ENCODE data around the gene ANKH.

ANKH gene

GRCh38 chr5:14729448-14730385 lies 141.9 kb downstream of the ANKH start:
- DNase-seq: no peak

DNA sequence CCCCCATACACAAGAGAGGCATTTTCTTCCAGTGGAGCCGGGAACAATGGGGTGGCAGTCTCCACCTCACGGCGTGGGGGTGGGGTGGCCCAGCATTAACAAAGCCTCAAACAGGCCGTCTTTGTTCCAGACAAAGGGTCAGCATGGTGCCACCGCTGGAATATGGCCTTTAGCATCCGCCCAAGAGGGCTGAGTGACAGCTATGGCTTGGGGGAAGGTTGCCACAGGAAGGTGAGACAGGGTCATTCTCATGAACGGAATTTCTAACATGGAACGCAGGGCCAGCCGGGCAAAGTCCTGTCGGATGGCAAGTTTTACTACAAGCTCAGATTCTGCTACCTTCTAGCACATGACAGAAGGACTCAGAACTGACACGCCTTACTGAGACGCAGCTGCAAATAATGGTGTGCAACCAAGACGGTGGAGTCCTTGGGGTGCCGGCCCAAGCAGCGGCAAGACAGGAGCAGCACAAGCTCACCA lies 143.1 kb downstream of the ANKH start:
- DNase-seq: no peak

DNA sequence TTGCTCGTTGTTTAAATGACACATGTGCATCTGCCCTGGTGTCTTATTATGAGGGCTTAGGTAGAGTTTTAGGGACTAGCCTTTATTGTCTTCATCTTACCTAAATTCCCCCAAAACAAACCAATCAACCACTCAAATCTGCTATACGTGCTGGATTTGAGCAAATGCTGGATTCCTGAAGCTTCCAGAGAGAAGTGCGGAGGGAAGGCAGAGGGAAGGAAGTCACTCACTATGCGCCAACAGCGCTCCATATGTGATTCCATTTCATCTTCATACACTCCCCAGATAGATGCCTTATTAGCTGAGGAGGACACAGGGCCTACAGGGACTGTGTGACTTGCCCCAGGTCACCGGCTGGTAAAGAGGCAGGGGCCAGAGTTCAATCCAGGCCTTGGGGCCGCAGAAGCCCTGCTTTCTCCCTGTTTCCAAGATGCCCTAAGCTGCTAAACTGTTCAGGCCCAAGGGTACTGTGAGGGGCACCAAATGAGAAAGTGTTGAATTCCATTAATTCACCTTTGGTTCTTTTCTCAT lies 143.6 kb downstream of the ANKH start:
- no peak for DNase-seq

- peak; percentile 24 to 64 (median 56) for DNase-seq
These were observed 144.1 kb downstream of the ANKH start for GRCh38 chr5:14727428-14727865.

GRCh38 chr5:14726066-14726838 lies 145.3 kb downstream of the ANKH start:
- no peak for DNase-seq

DNA sequence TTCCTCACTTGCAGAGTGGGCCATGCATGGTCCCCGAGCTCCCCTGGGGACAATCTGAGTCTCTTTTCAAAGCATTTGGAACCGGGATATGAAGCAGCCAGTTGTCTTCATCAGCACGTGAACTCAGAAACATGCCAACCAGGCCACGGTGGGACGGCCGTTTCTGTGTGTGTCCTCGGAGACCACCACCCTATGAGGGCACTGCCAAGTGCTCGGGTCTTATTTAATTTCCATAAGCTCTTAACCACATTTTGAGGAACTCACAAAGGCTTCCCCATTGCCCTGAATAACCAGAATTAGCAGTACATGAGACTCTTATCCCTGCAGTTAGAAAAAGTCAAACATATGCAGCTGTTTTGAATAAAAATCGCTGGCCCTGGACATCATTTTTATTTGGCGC lies 146.9 kb downstream of the ANKH start:
- no peak for DNase-seq

- no peak for DNase-seq
These were observed 147.9 kb downstream of the ANKH start for GRCh38 chr5:14723701-14724132.

DNA sequence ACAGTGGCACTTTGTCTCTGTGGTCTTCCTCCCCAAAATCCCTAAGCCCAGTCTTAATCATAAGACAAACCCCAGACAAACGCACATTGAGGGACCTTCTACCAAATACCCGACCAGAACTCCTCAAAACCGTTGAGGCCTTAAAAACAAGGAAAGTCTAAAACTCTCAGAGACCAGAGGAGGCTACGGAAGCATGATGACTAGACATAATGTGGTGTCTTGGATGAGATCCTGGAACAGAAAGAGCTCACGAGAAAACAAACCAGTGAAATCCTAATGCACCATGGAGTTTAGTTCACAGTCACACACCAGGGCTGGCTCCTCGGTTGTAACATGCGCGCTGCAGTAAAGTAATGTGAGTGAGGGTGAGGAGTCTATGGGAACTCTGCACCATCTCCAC lies 148.7 kb downstream of the ANKH start:
- no peak for DNase-seq

DNA sequence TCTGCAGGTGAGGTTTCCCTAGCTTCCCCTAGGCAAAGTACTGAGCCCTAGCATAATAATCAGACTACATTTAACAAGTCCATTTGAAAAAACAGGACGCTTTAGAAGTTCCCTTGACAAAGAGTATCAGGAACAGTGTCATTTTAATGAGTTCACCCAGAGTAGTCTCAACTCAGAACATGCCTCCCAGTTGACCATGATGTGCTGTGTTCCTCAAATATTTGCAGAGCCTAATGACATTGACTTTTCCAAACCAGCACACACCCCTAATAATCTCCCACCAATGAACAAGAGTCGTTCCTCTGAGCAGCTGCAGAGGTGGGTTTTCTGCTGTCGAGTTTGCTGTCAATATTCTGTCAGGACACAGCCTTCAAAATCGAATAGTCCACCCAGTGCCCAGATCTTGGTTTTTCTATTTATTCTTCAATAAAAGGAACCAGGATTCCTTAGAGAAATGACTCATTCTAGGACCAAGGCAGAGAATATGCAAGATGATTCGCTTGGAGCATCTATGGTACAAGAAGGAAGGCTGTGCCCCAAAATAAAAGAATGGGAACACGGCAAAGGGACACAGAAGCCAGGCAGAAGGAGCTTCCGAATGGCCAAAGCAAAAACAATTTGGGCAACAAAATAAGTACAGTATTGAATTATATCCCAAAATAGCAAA lies 149.5 kb downstream of the ANKH start:
- no peak for DNase-seq

- DNase-seq: no peak
These were observed 151.2 kb downstream of the ANKH start for GRCh38 chr5:14720236-14720923.

DNA sequence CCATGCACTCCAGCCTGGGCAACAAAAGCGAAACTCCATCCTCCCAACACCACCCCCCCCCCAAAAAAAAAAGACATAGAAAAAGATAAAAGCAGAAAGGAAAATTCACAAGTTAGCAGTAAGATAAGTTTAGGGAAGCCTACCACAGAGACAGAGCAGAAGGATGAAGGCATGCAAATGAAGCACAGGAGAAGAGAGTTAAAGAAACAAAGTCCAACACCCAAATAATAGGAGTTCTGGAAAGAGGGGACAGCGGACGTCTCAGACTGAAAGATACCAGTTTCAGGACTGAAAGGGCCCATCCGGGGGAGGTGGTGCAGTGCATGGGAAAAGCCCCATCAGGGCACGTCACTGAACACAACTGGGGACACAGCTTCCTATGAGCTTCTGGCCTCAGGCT lies 152.8 kb downstream of the ANKH start:
- DNase-seq: no peak

GRCh38 chr5:14716755-14717752 lies 154.5 kb downstream of the ANKH start:
- no peak for DNase-seq

DNA sequence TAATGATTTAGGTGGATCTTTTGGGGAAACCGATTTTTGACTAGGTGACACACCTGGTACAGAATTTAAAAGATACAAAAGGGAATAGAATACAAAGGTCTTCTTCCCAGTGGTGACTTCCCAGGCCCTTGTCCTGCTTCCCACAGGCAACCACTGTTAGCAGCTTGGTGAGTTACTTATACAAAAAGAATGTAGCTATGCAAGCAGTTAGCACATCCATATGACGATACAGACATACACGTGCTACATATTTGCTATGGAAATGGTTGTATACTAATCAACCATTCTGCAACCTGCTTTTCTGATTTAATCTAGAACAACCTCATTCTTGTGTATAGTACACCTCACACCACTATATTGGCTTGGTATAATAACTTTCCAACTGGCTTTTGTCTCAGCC lies 156.1 kb downstream of the ANKH start:
- no peak for DNase-seq

GRCh38 chr5:14714706-14715105 lies 156.9 kb downstream of the ANKH start:
- DNase-seq: no peak

DNA sequence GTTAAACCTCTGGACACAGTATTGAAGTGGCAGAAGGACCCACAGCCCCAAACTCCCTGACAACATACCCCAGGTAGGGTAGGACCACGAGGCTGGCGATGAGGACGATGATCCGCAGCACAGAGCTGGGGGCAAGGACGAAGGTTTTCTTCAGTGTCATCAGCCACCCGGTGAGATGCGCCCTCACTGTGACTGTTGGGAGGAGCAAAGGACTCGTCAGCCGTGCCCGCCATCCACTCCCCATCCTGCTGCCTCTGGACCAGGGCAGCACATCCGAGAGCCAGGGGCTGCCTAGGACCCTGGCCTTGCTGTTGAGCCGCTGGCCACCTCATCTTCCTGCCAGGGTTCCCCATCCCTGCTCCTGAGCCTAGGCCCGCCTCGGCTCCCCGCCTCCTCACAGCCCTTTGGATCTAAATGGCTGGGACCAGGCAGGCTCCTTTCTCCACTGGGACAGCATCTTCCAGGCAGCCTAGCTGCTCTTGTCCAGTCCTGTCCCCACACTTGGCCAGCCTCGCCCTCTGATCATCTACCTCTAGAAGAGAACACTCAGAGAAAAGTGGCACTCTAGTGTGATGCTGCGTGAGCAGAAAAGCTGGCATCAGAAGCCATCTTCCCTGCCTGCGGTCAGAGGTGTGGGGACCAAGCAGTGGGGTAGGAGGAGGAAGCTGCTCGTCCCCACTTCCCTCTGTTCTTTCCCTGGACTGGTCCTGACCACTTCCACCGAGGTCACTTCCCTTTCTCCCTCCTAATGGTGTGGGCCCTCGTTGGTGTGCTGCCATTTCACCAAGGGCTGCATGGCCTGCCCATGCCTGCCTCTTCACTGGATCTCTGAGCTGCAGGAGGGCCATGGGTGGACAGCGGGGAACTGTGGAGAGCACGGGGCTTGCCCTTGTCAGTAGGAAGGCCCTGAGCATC lies 157.8 kb downstream of the ANKH start:
- DNase-seq: no peak

- no peak for DNase-seq
These were observed 158.9 kb downstream of the ANKH start for GRCh38 chr5:14712666-14713065.

DNA sequence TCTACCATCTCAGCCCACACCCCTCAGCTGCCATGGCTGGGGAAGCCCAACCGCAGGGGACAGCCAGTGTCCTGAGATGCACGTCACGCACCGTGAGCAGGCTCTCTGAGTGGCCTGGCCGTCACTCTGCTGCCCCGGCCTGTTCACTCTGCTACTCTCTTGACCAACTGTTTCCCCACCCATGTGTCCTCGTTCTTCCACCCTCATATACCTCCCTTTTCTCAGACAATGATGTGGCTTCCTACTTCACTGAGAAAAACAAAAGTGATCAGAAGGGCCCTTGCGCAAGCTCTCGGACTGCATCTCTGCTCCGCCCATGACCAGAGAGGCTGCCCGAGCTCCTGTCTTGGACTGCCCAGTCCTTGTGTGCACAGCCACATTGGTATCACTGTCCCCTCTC lies 159.4 kb downstream of the ANKH start:
- DNase-seq: no peak

GRCh38 chr5:14710313-14710994 lies 161.1 kb downstream of the ANKH start:
- no peak for DNase-seq

- no peak for DNase-seq
These were observed 163.0 kb downstream of the ANKH start for GRCh38 chr5:14708551-14708950.

All from activated naive CD4-positive, alpha-beta T cell (primary cell).